ENCODE measurements around the gene ZNF724.

ZNF724 gene

DNA sequence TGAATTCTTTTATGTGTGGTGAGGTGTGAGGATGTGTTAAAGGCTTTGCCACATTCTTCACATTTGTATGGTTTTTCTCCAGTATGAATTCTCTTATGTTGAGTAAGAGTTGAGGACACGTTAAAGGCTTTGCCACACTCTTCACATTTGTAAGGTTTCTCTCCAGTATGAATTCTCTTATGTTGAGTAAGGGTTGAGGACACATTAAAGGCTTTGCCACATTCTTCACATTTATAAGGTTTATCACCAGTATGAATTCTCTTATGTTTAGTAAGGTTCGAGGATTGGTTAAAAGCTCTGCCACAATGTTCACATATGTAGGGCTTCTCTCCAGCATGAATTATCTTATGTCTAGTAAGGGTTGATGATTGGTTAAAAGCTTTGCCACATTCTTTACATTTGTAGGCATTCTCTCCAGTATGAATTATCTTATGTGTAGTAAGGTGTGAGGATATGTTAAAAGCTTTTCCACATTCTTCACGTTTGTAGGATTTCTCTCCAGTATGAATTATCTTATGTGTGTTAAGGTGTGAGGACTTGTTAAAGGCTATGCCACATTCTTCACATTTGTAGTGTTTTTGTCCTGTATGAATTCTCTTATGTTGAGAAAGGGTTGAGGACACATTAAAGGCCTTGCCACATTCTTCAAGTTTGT is 27.1 kb downstream of the ZNF724 start:
- DNase-seq: no peak

DNA sequence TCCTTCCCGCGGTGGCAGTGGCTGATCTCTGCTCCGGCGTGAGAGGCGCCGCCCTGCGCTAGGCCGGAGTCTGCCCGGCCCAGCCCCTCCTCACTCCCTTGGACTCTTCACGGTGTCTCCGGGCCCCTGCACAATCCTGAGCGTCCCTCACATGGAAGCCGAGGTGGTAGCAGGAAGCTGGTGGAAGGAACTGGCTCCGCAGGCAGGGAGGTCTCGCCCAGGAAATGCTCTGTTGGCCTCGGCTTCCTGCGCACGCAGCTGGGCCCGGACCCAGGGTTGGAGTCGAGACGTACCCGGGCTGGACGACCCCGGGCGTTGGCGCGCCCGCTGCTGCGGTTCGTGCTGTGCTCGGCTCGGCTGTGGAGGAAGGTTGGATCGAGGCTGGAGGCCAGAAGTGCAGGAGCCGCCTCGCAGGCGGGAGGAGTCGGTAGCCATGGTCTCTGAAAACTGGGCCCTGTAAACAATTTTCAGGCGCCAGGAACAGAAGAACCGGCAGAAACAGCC is 46.3 kb downstream of the ZNF724 start:
- DNase-seq: no peak

DNA sequence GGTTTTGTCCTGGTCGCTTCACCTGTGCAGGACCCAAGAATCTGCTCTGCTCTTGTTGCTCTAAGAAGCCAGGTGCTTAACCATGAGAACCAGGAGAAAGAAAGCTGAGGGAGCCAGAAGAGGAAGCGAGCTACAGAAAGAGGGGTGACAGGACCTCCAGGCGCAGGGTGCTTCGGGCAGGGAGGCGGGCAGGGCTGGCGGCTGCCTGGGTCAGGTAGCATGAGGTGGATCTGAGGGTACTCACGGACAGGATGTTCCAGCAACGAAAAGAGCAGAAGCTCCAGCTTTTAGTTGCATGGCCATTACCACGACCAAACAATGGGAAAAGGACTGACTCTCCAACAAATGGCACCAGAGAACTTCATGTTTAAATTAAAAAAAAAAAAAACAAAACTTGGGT is 59.9 kb downstream of the ZNF724 start:
- DNase-seq: no peak

DNA sequence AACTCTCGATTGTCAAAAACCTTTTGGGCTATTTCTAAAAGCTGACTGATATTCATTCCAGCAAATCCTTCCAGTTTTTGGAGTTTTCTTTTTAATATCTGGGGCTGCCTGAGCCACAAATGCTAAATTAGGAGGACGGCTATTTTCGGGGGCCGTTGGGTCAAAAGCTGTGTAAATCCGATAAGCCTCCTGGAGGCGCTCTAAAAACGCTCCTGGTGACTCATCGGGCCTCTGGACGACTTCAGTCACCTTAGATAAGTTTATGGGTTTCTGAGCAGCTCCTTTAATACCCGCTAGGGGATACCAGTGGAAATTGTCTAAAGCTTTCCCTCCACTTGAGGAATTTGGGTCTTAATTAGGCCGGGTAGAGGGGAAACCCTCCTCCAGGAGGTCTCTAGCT is 66.9 kb downstream of the ZNF724 start:
- no peak for DNase-seq
